ENCODE measurements around the gene GNGT2. TPM values are rescaled to one million over a fixed set of nuclear protein-coding genes. Genes with fewer than 3 reads are reported as not detected.

GNGT2 gene
- total RNA-seq, 8 experiments from 2014 or later = 0.42 to 12.2 (median 1.1) TPM; not detected in 3

DNA sequence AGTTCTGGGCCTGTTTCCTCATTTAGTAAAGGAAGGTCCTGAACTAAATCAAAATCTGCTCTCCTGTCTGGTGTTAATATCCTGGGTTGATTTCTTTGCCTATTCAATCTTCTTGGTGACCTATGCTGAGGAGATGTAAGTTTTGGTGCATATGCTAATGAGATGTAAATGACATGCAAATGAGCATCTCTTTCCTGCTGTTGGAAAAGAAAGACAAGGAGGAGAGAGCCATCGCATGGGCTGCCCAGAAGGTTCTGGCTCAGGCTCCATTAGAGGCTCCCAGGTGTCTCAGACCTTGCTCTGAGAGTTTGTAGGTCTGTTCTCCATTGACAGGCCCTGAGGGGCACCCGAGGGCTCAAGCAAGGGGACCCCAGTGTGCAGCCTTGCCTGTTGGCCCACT, 3.5 kb upstream of the GNGT2 start:
- peak in 2 of 8 experiments; percentile 4 to 56 for ATAC-seq (replicated peaks in 6 of 8)
- no peaks in the 10 kb centered on the region for H3K4me1 ChIP-seq (replicated peaks in 1 of 2)
- 20 to 90% (median 72%) methylated on average over 1 to 2 of the region's 2 CpGs; no CpG with 5 or more reads in 5 of the 10 experiments for WGBS, 10 experiments
- no peak overlapping the region for H3K4me3 ChIP-seq
- in situ Hi-C loops (cut with MboI; ENCODE audit: low pct_unique_long_range_greater_than_20kb in 2 of 9, low sequenced_read_pairs in 9 of 9, unreplicated experiment in 9 of 9) = no loop called here
- no peak overlapping the region for H3K27ac ChIP-seq

DNA sequence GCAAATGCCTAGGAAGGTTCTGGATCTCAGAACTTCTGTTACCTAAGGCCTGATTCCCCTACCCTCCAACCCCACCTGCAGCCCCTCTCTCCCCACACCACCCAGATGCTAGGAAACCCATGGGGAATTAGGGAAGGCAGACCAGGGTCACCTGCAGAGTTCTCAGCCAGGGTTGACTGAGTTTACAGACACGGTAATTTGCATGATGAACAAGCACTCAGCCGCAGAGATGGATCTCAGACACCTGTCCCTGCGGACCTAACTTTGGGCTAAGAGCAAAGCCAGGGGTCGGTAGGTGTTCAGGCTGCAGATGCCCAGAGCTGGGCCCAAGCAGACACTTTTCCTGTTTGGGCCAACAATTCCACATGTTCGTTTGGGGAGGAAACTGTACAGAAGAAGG, 3.0 kb upstream of the GNGT2 start:
- Histone ChIP-seq H3K27ac (no peak overlapping the region), H3K4me1 (replicated peaks in 1 of 2) (no peaks in the 10 kb centered on the region), H3K4me3 (no peak overlapping the region)
- 13 to 100% (median 54%) methylated on average over 1 to 5 of the region's 5 CpGs; no CpG with 5 or more reads in 6 of the 10 experiments for WGBS, 10 experiments
- in situ Hi-C loops (cut with MboI; ENCODE audit: low pct_unique_long_range_greater_than_20kb in 2 of 9, low sequenced_read_pairs in 9 of 9, unreplicated experiment in 9 of 9) = no loop called here
- ATAC-seq (replicated peaks in 6 of 8) = no peak

DNA sequence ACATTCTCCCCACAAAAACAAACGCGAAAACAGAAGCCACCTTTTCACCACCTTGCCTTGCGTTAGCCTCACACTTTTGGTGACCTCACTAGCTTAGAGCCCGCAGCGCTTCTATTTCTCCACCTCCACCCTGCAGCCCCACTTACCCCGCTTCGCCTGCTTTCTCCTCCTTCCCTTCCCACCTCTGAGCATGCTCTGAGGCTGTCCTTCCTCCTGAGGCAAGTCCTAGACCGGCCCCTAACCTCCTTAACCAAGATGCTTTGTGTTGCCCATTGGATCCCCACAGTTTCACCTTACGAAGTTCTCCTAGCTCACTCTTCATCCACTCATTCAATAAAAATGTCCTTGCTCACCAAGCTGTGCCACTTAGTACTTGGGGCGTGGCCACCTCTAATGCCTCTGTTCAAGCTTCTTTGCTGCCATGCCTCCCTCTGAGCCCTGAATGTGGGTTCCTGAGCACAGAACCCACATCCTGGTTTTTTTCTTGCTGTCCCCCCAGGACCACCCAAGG, 1.3 kb downstream of the GNGT2 start:
- 67 to 100% (median 85%) methylated on average over 1 to 10 of the region's 10 CpGs; no CpG with 5 or more reads in 2 of the 10 experiments for WGBS, 10 experiments
- H3K4me1 ChIP-seq (replicated peaks in 1 of 2) = no peaks in the 10 kb centered on the region
- H3K27ac ChIP-seq = no peak overlapping the region
- in situ Hi-C loops (cut with MboI; ENCODE audit: low pct_unique_long_range_greater_than_20kb in 2 of 9, low sequenced_read_pairs in 9 of 9, unreplicated experiment in 9 of 9) = no loop called here
- H3K4me3 ChIP-seq = no peak overlapping the region
- no peak for ATAC-seq (replicated peaks in 6 of 8)

DNA sequence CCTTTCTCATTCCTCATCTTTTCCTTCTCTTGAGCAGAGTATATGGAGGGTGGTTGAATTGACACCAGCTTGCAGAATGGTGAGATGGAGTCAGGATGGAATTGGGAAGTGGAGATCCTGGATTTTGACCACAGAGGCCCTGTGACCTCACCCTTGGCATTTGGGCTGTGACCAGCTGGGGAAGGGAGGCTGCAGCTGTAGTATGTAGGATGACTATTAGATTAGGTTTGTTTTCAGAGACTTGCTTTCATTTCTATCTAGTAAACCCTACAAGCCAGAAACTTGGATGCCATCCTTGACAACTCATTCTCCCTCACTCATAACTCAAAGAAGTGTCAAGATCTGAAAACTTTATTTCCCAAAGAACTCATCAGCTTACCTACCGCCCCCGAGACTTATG, 5.9 kb downstream of the GNGT2 start:
- Histone ChIP-seq H3K27ac (no peak overlapping the region), H3K4me3 (no peak overlapping the region), H3K4me1 (replicated peaks in 1 of 2) (no peaks in the 10 kb centered on the region)
- in situ Hi-C loops (cut with MboI; ENCODE audit: low pct_unique_long_range_greater_than_20kb in 2 of 9, low sequenced_read_pairs in 9 of 9, unreplicated experiment in 9 of 9) = no loop called here
- WGBS, 10 experiments = 86 to 100% (median 90%) methylated on average over 2 of the region's 2 CpGs; no CpG with 5 or more reads in 6 of the 10 experiments
- peak in 1 of 8 experiments; percentile 25 for ATAC-seq (replicated peaks in 6 of 8)

DNA sequence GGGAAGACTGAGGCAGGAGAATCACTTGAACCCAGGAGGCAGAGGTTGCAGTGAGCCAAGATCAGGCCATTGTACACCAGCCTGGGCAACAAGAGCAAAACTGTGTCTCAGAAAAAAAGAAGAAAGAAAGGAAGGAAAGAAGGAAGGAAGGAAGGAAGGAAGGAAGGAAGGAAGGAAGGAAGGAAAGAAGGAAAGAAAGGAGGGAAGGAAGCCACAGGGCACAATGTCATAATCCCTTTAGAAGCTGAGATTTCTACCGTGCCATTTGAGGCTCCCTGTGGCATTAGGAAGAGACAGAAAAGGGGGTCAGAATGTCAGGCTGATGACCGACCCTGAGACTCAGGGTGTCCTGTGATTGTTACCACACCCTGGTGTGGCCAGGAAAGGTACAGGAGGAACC, 6.6 kb downstream of the GNGT2 start:
- in situ Hi-C loops (cut with MboI; ENCODE audit: low pct_unique_long_range_greater_than_20kb in 2 of 9, low sequenced_read_pairs in 9 of 9, unreplicated experiment in 9 of 9) = no loop called here
- ATAC-seq (replicated peaks in 6 of 8) = no peak
- 8 to 100% (median 50%) methylated on average over 1 to 2 of the region's 2 CpGs; no CpG with 5 or more reads in 6 of the 10 experiments for WGBS, 10 experiments
- H3K27ac ChIP-seq = no peak overlapping the region
- no peaks in the 10 kb centered on the region for H3K4me1 ChIP-seq (replicated peaks in 1 of 2)
- H3K4me3 ChIP-seq = no peak overlapping the region

DNA sequence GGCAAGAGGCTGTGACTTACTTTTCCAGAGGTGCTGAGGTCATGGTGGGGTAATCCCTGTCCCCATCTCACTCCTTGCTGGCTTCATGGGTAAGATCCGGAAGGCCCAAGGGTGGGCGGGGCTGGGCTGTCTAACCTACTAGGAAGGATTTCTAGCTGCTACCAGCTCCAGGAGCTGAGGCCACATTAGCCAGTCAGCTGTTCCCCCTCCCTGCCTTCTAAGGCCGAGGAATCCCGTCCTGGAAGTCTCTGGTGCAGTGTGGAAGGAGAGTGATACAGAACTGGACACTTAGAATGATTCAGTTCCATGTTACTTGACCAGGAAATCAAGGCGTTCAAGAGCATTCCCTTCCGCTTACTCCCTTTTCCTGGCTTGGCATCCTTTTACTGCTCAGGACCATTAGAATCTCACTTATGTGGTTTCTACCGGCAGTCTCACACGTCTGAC, 8.9 kb downstream of the GNGT2 start:
- Histone ChIP-seq H3K4me1 (replicated peaks in 1 of 2) (no peaks in the 10 kb centered on the region), H3K27ac (no peak overlapping the region), H3K4me3 (no peak overlapping the region)
- WGBS, 10 experiments = 60 to 100% (median 73%) methylated on average over 1 to 7 of the region's 8 CpGs; no CpG with 5 or more reads in 6 of the 10 experiments
- in situ Hi-C loops (cut with MboI; ENCODE audit: low pct_unique_long_range_greater_than_20kb in 2 of 9, low sequenced_read_pairs in 9 of 9, unreplicated experiment in 9 of 9) = no loop called here
- ATAC-seq (replicated peaks in 6 of 8) = no peak

DNA sequence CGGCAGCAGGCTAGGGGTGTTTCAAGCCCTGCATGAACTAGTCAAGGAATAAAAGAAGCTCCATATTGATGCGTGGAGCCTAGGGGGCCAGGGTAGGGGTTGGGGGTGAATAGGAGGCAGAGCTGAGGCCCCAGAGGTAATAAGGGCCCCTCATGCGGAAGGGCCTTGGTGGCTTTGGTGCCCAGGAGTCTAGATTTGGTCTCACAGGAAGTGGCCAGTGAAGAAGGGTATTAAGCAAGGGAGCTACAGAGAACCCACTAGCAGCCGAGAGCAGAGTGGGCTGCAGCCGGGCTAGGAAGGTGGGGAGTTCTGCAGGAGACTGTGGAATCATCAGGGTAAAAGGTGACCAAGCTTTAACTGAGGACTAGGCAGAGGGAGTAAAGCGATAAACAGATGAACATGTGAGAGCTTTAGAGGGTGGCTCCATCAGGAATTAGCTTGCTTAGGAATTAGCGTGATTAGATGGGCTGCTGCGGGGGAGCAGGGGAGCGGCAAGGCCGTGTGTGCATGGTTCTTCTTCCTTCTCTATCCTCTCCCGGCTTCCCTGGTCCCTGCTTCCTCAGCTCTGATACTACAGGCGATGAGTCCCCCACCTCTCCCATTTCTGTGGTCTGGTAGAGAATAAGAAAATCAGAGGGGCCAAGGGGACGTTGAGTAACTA, 9.8 kb downstream of the GNGT2 start:
- Histone ChIP-seq H3K4me3 (no peak overlapping the region), H3K27ac (no peak overlapping the region), H3K4me1 (replicated peaks in 1 of 2) (no peaks in the 10 kb centered on the region)
- in situ Hi-C loops (cut with MboI; ENCODE audit: low pct_unique_long_range_greater_than_20kb in 2 of 9, low sequenced_read_pairs in 9 of 9, unreplicated experiment in 9 of 9) = no loop called here
- WGBS, 10 experiments = 74 to 100% (median 80%) methylated on average over 1 to 8 of the region's 13 CpGs; no CpG with 5 or more reads in 1 of the 10 experiments
- ATAC-seq (replicated peaks in 6 of 8) = no peak

DNA sequence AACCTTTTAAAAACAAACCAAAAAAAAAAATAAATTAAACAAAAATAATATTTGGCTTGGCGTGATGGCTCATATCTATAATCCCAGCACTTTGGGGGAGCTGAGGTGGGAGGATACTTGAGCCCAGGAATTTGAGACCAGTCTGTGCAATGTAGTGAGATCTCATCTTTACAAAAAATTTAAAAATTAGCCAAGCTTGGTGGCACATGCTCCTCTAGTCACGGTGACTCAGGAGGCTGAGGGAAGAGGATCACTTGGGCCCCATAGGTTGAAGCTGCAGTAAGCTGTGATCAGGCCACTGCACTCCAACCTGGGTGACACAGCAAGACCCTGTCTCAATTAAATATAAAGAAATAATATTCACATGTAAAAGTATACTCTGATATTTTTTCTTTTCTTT, 12.2 kb downstream of the GNGT2 start:
- H3K27ac ChIP-seq = no peak overlapping the region
- WGBS, 10 experiments = 20 to 100% (median 68%) methylated on average over 1 to 2 of the region's 2 CpGs; no CpG with 5 or more reads in 3 of the 10 experiments
- no peak for ATAC-seq (replicated peaks in 6 of 8)
- in situ Hi-C loops (cut with MboI; ENCODE audit: low pct_unique_long_range_greater_than_20kb in 2 of 9, low sequenced_read_pairs in 9 of 9, unreplicated experiment in 9 of 9) = no loop called here
- H3K4me1 ChIP-seq (replicated peaks in 1 of 2) = no peaks in the 10 kb centered on the region
- no peak overlapping the region for H3K4me3 ChIP-seq

DNA sequence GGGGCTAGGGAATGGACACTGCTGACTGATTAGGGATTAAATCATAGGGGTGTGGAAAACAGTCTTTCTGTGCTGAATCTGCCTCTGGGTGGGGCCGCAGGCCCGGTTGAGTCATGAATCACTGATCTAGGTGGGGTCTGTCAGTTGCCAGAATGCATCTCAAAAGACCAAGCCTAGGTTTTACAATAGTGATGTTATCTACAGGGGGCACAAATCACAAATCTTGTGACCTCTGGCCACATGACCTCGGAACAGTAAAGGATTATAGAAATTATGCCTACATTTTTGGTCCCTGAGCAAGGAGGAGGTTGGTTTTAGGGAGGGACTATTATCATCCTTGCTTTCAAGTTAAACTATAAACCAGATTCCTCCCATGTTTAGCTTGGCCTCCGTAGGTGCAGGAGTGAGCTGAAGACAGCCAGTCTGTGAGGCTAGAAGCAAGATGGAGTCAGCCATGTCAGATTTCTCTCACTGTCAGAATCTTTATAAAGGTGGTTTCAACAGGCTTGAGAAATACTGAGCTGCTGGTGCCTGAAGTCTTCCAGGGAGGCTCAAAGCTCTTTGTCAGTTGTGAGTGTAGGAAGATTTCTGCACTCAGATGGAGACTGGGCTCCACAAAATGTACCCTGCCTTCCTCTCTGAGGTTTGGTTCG, 12.9 kb downstream of the GNGT2 start:
- WGBS, 10 experiments = 0 to 60% (median 21%) methylated on average over 1 to 4 of the region's 5 CpGs
- in situ Hi-C loops (cut with MboI; ENCODE audit: low pct_unique_long_range_greater_than_20kb in 2 of 9, low sequenced_read_pairs in 9 of 9, unreplicated experiment in 9 of 9) = no loop called here
- H3K27ac ChIP-seq = no peak overlapping the region
- ATAC-seq (replicated peaks in 6 of 8) = peak in 2 of 8 experiments; percentile 0 to 8
- no peaks in the 10 kb centered on the region for H3K4me1 ChIP-seq (replicated peaks in 1 of 2)
- H3K4me3 ChIP-seq = no peak overlapping the region

DNA sequence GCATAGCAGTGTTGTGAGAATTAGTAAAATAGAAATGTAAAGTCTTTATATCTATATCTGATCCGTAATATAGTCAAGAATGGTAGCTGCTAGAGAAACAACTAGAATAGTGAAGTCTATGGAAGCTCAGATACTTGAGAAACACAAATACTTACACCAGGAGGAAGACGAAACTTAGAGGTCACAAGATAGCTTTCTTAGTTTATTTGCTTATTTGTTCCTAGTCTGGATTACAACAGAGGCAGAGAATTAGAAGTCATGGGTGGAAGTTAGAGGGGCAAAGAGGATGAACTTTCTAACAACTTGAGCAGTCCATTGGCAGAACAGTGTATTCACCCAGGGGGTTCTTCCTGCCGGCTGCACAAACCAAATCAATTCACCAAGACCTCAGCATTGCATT, 13.9 kb downstream of the GNGT2 start:
- 65 to 100% (median 84%) methylated on average over 2 to 3 of the region's 3 CpGs for WGBS, 10 experiments
- ATAC-seq (replicated peaks in 6 of 8) = no peak
- H3K4me1 ChIP-seq (replicated peaks in 1 of 2) = no peaks in the 10 kb centered on the region
- H3K27ac ChIP-seq = no peak overlapping the region
- in situ Hi-C loops (cut with MboI; ENCODE audit: low pct_unique_long_range_greater_than_20kb in 2 of 9, low sequenced_read_pairs in 9 of 9, unreplicated experiment in 9 of 9) = no loop called here
- no peak overlapping the region for H3K4me3 ChIP-seq

DNA sequence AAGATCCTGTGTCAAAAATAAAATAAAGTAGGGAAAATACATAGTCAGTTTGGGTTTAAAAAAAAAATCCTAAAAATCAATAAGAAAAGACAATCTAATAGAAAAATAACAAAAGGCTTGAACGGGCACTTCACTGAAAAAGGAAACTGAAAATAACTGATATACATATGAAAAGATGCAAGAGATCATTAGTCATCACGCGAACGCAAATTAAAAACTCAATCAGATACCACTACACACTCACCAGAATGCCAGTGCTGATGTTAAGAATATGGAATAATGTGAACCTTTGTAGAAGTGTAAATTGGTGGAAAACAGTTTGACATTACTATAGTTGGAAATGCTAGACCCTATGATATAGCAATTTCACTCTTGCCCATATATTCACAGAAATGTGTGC, 14.6 kb downstream of the GNGT2 start:
- no peak for ATAC-seq (replicated peaks in 6 of 8)
- in situ Hi-C loops (cut with MboI; ENCODE audit: low pct_unique_long_range_greater_than_20kb in 2 of 9, low sequenced_read_pairs in 9 of 9, unreplicated experiment in 9 of 9) = no loop called here
- WGBS, 10 experiments = 3 to 89% (median 67%) methylated on average over 2 to 4 of the region's 4 CpGs
- H3K27ac ChIP-seq = no peak overlapping the region
- H3K4me1 ChIP-seq (replicated peaks in 1 of 2) = no peaks in the 10 kb centered on the region
- H3K4me3 ChIP-seq = no peak overlapping the region

DNA sequence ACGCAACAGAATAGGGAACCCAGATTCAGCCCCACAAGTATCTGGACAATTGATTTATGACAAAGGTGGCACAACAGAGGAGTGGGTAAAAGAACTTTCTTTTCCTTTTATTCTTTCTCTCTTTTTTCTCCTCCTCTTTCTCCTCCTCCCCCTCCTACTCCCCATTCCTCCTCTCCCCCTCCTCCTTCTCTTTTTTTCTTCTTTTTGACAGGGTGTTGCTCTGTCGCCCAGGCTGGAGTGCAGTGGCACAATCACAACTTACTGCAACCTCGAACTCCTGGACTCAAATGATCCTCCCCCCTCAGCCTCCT, 16.1 kb downstream of the GNGT2 start:
- no peak overlapping the region for H3K27ac ChIP-seq
- no peaks in the 10 kb centered on the region for H3K4me1 ChIP-seq (replicated peaks in 1 of 2)
- WGBS, 10 experiments = 69 to 80% methylated on average over 1 to 2 of the region's 3 CpGs; no CpG with 5 or more reads in 8 of the 10 experiments
- in situ Hi-C loops (cut with MboI; ENCODE audit: low pct_unique_long_range_greater_than_20kb in 2 of 9, low sequenced_read_pairs in 9 of 9, unreplicated experiment in 9 of 9) = no loop called here
- ATAC-seq (replicated peaks in 6 of 8) = no peak
- H3K4me3 ChIP-seq = peak overlapping the region in 4 of 5 donors; percentile 63 to 73 (median 68)

DNA sequence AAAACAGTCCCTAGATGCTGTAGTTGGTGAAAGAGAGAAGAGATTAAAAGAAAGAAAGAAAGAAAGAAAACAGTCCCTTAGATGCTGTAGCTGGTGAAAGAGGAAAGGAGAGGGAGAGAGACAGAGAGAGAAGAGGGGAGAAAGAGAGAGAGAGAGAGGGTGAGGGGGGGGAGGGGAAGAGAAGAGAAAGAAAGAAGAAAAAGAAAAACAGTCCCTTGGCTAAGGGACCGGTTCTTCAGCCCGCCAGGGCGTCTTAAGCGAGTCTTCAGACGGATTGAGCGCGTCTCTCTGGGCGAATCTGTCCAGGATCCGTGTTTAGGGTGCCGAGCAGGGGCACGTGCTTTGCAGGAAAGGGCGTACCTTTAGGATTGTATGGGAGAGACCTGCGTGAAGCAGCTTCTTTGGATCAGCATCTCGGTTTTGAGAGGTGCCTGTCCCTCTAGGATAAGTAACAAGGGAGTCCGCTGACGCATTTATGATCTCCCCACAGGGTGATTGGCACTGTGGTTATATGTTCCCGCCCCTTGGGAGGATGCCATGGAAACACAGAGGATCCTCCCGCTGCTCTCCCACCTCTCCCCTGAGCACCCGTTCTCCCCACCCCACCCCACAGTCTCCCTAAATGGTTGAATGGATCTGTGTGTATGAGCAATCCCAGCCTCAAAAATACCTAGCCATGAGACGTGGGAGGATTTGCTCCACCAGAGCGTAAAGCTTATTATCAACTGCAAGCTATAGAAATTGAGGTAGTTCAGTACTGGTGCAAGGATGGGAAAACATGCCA, 16.7 kb downstream of the GNGT2 start:
- in situ Hi-C loops (cut with MboI; ENCODE audit: low pct_unique_long_range_greater_than_20kb in 2 of 9, low sequenced_read_pairs in 9 of 9, unreplicated experiment in 9 of 9) = no loop called here
- 0 to 20% (median 2%) methylated on average over 1 to 13 of the region's 21 CpGs; no CpG with 5 or more reads in 3 of the 10 experiments for WGBS, 10 experiments
- peak in 7 of 8 experiments; percentile 2 to 33 (median 19) for ATAC-seq (replicated peaks in 6 of 8)
- Histone ChIP-seq H3K4me3 (peak overlapping the region; percentile 63 to 95 (median 70)), H3K27ac (peak overlapping the region in 1 of 2 donors; percentile 71), H3K4me1 (replicated peaks in 1 of 2) (no peaks in the 10 kb centered on the region)

All from motor neuron (in vitro differentiated cells).